ENCODE data around the gene C1QL4.

Gene C1QL4

GRCh38 chr12:49359671-49360070, 22.7 kb upstream of the C1QL4 start (continued):
- TF ChIP-seq CSRNP3 (CRISPR knock-in tag; IDR thresholded peaks at IDR 0.05): no peak
- TF ChIP-seq RARB (CRISPR knock-in tag; IDR thresholded peaks at IDR 0.05): no peak
- TF ChIP-seq POU6F1 (CRISPR knock-in tag; IDR thresholded peaks at IDR 0.05; ENCODE audit: borderline replicate concordance, low read depth): no peak
- no peak for TF ChIP-seq TCF4 (CRISPR knock-in tag; IDR thresholded peaks at IDR 0.05; ENCODE audit: borderline replicate concordance)
- no peak for TF ChIP-seq CSDC2 (CRISPR knock-in tag; IDR thresholded peaks at IDR 0.05)
- TF ChIP-seq ARNTL (CRISPR knock-in tag; IDR thresholded peaks at IDR 0.05; ENCODE audit: borderline replicate concordance, low read depth): no peak
- TF ChIP-seq PPARA (CRISPR knock-in tag; IDR thresholded peaks at IDR 0.05; ENCODE audit: borderline replicate concordance): no peak
- TF ChIP-seq GLIS3 (CRISPR knock-in tag; IDR thresholded peaks at IDR 0.05): no peak
- TF ChIP-seq TOX (CRISPR knock-in tag; IDR thresholded peaks at IDR 0.05; ENCODE audit: borderline replicate concordance): no peak
- TF ChIP-seq, protein P1, sequence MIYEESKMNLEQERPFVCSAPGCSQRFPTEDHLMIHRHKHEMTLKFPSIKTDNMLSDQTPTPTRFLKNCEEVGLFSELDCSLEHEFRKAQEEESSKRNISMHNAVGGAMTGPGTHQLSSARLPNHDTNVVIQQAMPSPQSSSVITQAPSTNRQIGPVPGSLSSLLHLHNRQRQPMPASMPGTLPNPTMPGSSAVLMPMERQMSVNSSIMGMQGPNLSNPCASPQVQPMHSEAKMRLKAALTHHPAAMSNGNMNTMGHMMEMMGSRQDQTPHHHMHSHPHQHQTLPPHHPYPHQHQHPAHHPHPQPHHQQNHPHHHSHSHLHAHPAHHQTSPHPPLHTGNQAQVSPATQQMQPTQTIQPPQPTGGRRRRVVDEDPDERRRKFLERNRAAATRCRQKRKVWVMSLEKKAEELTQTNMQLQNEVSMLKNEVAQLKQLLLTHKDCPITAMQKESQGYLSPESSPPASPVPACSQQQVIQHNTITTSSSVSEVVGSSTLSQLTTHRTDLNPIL (CRISPR knock-in tag; IDR thresholded peaks at IDR 0.05; ENCODE audit: low read depth): no peak
- TF ChIP-seq ZFP30 (CRISPR knock-in tag; IDR thresholded peaks at IDR 0.05): no peak

DNA sequence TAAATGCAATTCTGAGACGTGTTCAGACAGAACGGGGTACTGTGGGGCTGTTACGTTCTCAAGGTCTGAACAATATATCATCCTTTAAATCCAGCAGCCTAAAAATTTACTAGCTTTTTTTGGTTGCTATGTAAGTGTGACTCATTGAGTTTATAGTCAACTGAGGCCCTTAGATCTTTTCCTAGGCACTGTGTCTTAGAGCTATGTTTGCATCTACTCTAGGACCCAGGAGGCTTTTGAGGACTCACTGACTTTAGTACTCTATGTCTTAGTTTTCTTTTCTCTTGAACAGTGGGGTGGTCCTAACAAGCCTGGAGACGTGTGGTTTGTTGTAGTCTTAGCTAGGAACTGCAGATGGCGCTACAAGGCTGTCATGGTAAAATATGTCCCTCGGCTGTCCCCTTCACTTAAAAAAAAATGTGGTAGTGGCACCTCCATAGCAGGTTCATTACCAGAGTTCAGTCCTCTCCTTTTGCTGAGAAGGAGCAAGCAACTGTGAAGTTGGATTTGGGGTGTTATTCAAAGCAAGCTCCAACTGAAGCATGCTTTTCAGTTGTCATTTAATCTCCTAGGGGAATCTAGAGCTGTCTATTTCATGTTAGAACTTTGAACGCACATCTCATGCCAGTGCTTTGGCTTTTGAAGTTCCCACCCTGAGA, 21.6 kb upstream of the C1QL4 start:
- no peak for TF ChIP-seq CSDC2 (CRISPR knock-in tag; IDR thresholded peaks at IDR 0.05)
- TF ChIP-seq RARB (CRISPR knock-in tag; IDR thresholded peaks at IDR 0.05): no peak
- TF ChIP-seq PATZ1 (CRISPR knock-in tag; IDR thresholded peaks at IDR 0.05; ENCODE audit: borderline replicate concordance): no peak
- TF ChIP-seq CSRNP3 (CRISPR knock-in tag; IDR thresholded peaks at IDR 0.05): no peak
- no peak for TF ChIP-seq POU6F1 (CRISPR knock-in tag; IDR thresholded peaks at IDR 0.05; ENCODE audit: borderline replicate concordance, low read depth)
- TF ChIP-seq ZFP3 (CRISPR knock-in tag; IDR thresholded peaks at IDR 0.05): no peak
- TF ChIP-seq ISL1 (CRISPR knock-in tag; IDR thresholded peaks at IDR 0.05): no peak
- TF ChIP-seq ARNTL (CRISPR knock-in tag; IDR thresholded peaks at IDR 0.05; ENCODE audit: borderline replicate concordance, low read depth): no peak
- no peak for TF ChIP-seq ZFP30 (CRISPR knock-in tag; IDR thresholded peaks at IDR 0.05)
- TF ChIP-seq OSR1 (CRISPR knock-in tag; IDR thresholded peaks at IDR 0.05): no peak
- TF ChIP-seq, protein P1 (CRISPR knock-in tag; IDR thresholded peaks at IDR 0.05; ENCODE audit: low read depth): no peak
- TF ChIP-seq TSHZ2 (CRISPR knock-in tag; IDR thresholded peaks at IDR 0.05): no peak
- no peak for TF ChIP-seq SNAI2 (CRISPR knock-in tag; IDR thresholded peaks at IDR 0.05)
- no peak for TF ChIP-seq BACH2 (CRISPR knock-in tag; IDR thresholded peaks at IDR 0.05; ENCODE audit: borderline replicate concordance)
- TF ChIP-seq ZNF8 (CRISPR knock-in tag; IDR thresholded peaks at IDR 0.05): no peak
- TF ChIP-seq PPARA (CRISPR knock-in tag; IDR thresholded peaks at IDR 0.05; ENCODE audit: borderline replicate concordance): no peak
- peak; percentile 92 for ATAC-seq

Data from SK-N-SH treated with all-trans-retinoic acid at 6 μM for 48 hours (cell line).